HAP-1 (cell line): ENCODE results near the gene DLG2.

Source experiments
- DNase-seq, 2 experiments: peaks; one replicate each; pipeline ENCODE4 v3.0.0-alpha.2; 2016 to 2020; ENCODE audit warnings: low spot score in 2 of 2
- H3K27me3 ChIP-seq: fragments of 250-450 bp; sonication (Bioruptor Pico); 2 replicates; pipeline ENCODE4 v1.5.1; 2020; ENCODE audit warnings: low read depth, mild to moderate bottlenecking, moderate library complexity
- H3K36me3 ChIP-seq: fragments of 250-450 bp; sonication (Bioruptor Pico); replicated peaks from 2 replicates; pipeline ENCODE4 v1.5.1; 2020; ENCODE audit warnings: mild to moderate bottlenecking
- H3K4me1 ChIP-seq: fragments of 250-450 bp; sonication (Bioruptor Pico); 2 replicates; pipeline ENCODE4 v1.5.1; 2020; ENCODE audit warnings: mild to moderate bottlenecking
- H3K4me3 ChIP-seq: fragments of 250-450 bp; sonication (Bioruptor Pico); 2 replicates; pipeline ENCODE4 v1.5.1; 2020; ENCODE audit warnings: mild to moderate bottlenecking, moderate library complexity
- H3K9me3 ChIP-seq: fragments of 250-450 bp; sonication (Bioruptor Pico); 2 replicates; pipeline ENCODE4 v1.5.1; 2020; ENCODE audit warnings: mild to moderate bottlenecking, moderate library complexity
- in situ Hi-C: fragments of 300-500 bp; cut with MboI; formaldehyde crosslinking; loops from 3 replicates; pipeline ENCODE4 v1.14.3; 2020; ENCODE audit warnings: low sequenced_read_pairs, inconsistent platforms, mixed read lengths

DLG2 gene

DNA sequence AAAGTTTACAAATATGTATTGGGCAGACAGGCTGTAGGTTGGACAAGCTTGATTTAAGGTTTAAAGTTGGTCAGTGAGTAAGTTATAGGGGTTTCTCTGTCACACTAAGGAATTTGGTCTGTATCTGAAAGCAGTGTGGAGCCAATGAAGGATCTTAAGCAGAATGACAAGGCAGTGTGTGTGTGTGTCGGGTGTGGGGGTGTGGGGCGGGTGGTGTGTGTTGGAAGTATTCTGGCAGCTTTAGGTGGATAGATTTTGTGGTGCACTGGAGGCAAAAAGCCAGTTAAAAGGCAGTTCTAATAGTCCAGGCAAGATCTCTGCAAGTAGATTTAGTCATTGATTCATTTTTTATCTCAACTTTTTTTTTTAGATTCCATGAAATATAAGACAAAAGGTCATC is 1334.2 kb downstream of the DLG2 start:
- Histone ChIP-seq H3K27me3 (no peaks in the 10 kb centered on the region), H3K4me1 (no peaks in the 10 kb centered on the region), H3K9me3 (no peaks in the 10 kb centered on the region), H3K4me3 (no peak overlapping the region), H3K36me3 (no peaks in the 10 kb centered on the region)
- no peak for DNase-seq
- in situ Hi-C loops: no loop called here

DNA sequence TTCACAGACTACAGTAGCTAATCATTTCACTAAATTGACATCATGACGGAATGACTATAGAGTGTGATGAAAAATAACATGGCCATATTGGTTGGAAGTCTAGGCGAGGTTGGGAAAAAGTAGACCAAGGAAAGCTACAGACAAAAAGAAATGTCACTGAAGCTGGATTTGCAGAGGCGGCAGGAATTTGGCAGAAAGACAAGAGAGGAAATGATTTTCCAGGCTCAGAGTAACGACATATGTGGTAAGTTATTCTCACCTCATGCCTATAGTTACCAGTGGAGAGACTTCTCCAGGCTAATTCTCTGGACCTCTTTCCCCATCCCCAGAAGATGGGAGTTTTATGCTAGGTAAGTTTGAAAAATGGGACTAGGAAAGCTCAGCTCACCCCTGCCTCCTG is 1335.1 kb downstream of the DLG2 start:
- DNase-seq: no peak
- H3K4me3 ChIP-seq: no peak overlapping the region
- no peaks in the 10 kb centered on the region for H3K36me3 ChIP-seq
- in situ Hi-C loops: no loop called here
- no peaks in the 10 kb centered on the region for H3K4me1 ChIP-seq
- no peaks in the 10 kb centered on the region for H3K9me3 ChIP-seq
- H3K27me3 ChIP-seq: no peaks in the 10 kb centered on the region

DNA sequence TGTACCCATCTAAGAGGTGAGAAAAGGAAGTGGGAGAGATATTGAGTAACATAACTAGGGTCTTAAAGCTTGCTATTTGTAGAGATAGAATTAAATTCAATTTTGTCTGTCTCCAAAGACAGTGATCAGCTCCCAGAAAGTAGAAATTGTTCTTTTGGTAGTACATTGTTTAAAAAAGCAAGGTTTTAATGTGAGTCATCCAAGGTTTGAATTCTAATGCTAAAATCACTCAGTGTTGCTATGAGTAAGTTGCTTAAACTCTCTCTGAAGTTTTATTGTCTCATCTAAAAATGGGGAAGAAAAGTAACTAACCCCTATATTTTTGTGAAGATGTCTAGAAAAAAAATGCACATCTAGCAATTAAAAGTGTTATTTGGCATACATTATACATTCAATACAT is 1336.5 kb downstream of the DLG2 start:
- in situ Hi-C loops: no loop called here
- Histone ChIP-seq H3K4me3 (no peak overlapping the region), H3K9me3 (no peaks in the 10 kb centered on the region), H3K27me3 (no peaks in the 10 kb centered on the region), H3K4me1 (no peaks in the 10 kb centered on the region), H3K36me3 (no peaks in the 10 kb centered on the region)
- DNase-seq: no peak

DNA sequence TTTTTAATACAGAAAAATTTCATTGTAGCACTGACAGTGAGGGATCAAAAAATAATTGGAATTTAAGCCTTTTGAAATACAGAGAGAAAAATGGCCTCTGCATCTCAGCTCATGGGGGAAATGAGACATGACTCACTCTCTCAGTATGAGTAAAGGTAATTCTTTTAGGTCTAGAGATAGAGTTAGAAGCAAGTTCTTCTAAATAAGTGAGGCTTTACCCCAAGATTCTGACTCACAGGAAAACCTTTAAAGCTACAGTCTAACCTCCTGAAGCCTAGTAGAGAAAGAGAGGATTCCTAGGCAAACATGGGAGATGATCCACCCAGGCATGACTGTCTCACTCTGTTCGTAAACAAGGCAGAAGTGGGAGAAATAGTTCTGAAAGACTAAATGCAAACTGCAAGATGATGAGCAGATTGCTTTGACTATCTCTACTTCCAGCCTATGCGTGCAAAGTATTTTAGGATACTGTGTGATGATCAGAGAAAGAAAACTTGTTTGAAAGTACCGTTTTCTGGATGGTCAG is 1337.7 kb downstream of the DLG2 start:
- in situ Hi-C loops: no loop called here
- Histone ChIP-seq H3K27me3 (no peaks in the 10 kb centered on the region), H3K4me1 (no peaks in the 10 kb centered on the region), H3K4me3 (no peak overlapping the region), H3K9me3 (no peaks in the 10 kb centered on the region), H3K36me3 (no peaks in the 10 kb centered on the region)
- DNase-seq: no peak

DNA sequence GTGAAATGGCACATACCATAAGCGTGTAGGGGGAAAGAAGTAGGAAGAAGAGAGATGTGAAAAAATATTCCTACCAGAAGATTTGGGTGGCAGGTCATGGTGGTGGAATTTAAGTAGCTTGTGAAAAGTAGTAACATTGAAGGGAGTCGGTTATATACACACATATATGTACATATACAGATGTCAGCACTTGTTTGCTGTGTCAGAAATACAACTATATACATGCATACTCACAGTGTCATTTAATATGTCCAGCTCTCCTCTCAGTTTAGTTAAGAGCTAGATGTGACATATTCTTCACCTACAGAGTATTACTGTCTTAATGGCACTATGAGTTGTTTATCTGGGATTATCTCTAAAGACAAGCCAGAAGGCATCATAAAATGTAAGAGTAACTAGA is 1353.6 kb downstream of the DLG2 start:
- in situ Hi-C loops: no loop called here
- Histone ChIP-seq H3K27me3 (peaks cover 16% of the 10 kb centered on the region), H3K4me3 (no peak overlapping the region), H3K36me3 (no peaks in the 10 kb centered on the region), H3K9me3 (no peaks in the 10 kb centered on the region), H3K4me1 (no peaks in the 10 kb centered on the region)
- no peak for DNase-seq

DNA sequence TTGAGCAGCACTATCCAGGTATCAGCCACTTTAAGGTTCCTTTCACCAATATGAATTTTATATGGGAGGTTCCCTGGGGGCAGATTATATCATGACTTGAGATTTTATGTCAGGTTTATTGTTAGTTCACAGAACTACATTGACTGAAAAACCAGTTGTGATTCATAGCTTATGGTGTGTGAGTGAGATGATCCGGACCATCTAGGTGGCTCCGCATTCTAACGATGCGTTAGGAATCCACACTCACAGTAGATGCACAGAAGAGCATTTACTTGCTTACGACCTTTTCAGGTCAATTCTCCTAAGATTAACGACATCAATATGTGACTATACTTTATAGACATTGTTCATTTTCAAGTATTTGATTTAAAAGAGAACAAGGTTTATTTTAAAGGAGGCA is 1356.7 kb downstream of the DLG2 start:
- H3K36me3 ChIP-seq: no peaks in the 10 kb centered on the region
- in situ Hi-C loops: no loop called here
- H3K4me1 ChIP-seq: no peaks in the 10 kb centered on the region
- no peaks in the 10 kb centered on the region for H3K9me3 ChIP-seq
- peaks cover 29% of the 10 kb centered on the region for H3K27me3 ChIP-seq
- DNase-seq: no peak
- H3K4me3 ChIP-seq: no peak overlapping the region

DNA sequence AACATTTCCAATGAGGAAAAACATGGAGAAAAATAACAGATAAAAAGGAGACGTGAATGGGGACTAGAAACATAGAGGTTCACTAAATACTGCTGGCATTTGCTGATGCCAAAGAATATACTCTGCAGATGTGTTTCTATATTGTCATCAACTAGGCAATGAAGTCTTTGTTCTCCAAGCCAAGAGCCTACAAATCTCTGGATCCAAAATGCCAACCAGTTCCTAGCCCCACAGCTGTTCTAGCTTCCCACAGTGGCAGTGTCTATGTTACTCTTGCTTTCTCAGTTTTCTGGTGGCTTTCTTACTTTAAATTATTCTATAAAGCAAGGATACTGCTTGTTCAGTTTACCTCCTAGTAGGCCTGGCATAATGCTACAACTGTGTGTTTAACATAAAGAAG is 1363.1 kb downstream of the DLG2 start:
- H3K9me3 ChIP-seq: no peaks in the 10 kb centered on the region
- no peak for DNase-seq
- in situ Hi-C loops: loop anchor here (10.0 kb wide), 1 partner anchor 429 kb away; no protein-coding TSS in a partner anchor
- H3K27me3 ChIP-seq: peaks cover 20% of the 10 kb centered on the region
- H3K4me1 ChIP-seq: no peaks in the 10 kb centered on the region
- no peaks in the 10 kb centered on the region for H3K36me3 ChIP-seq
- no peak overlapping the region for H3K4me3 ChIP-seq

DNA sequence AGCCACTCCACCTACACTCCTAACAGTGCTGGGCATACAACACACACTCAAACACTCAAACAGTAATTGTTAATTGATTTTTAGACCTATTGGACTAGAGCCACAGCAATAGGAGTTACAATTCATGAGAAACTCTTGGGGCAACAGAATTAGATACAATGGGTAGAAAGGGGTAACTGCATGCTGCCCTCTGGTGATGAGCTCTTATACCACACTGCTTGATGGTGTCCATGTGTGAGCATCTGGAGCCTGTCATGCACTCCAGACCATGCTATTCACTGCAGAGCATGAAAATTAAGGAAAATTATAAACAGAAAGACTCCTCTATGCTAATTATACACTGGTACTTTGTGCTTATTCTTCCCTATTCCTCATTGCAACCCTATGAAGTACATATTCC is 1365.4 kb downstream of the DLG2 start:
- in situ Hi-C loops: loop anchor here (10.0 kb wide), 1 partner anchor 427 kb away; no protein-coding TSS in a partner anchor
- H3K4me1 ChIP-seq: no peaks in the 10 kb centered on the region
- no peaks in the 10 kb centered on the region for H3K9me3 ChIP-seq
- H3K27me3 ChIP-seq: peaks cover 9% of the 10 kb centered on the region
- no peaks in the 10 kb centered on the region for H3K36me3 ChIP-seq
- no peak overlapping the region for H3K4me3 ChIP-seq
- peak in 1 of 2 experiments; percentile 9 for DNase-seq

DNA sequence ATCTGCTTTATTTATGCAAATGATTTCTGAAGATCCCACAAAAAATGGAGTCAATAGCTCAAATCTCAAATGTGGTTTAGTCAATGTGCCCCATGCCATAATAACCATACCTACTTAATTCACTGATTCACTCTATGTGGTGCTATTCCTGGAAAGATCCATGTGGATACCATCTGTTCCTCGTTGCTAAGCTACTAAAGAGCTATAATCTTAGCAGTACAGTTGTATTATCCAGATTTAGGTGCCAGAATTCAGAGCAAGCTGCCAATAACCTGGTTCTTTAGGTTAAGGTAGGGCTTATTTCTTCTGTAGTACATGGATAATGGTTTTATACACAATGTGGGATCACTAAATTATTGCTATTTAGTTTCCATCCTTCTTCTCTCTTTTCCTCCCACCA is 1366.3 kb downstream of the DLG2 start:
- Histone ChIP-seq H3K27me3 (peaks cover 5% of the 10 kb centered on the region), H3K36me3 (no peaks in the 10 kb centered on the region), H3K4me1 (no peaks in the 10 kb centered on the region), H3K9me3 (no peaks in the 10 kb centered on the region), H3K4me3 (no peak overlapping the region)
- DNase-seq: no peak
- in situ Hi-C loops: loop anchor here (10.0 kb wide), 1 partner anchor 426 kb away; no protein-coding TSS in a partner anchor

DNA sequence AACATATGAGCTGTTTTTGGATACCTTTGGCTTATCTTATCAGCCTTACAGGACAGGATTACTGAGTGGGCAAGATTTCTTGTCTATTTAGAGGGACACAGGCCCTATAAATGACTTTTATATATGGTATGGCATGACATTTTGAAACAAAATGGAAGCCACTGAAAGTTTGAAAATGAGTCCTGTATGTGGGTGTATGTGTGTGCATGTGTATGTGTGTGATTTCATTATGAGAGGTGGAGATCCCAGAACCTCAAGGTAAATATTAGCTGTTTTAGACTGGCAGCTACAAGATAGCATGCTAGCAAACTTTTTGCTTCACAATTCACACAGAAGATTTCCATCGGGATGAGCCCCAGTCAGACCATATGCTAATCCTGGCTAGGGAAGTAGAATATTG is 1370.5 kb downstream of the DLG2 start:
- Histone ChIP-seq H3K36me3 (no peaks in the 10 kb centered on the region), H3K9me3 (no peaks in the 10 kb centered on the region), H3K4me1 (no peaks in the 10 kb centered on the region), H3K27me3 (no peaks in the 10 kb centered on the region), H3K4me3 (no peak overlapping the region)
- no peak for DNase-seq
- in situ Hi-C loops: no loop called here

DNA sequence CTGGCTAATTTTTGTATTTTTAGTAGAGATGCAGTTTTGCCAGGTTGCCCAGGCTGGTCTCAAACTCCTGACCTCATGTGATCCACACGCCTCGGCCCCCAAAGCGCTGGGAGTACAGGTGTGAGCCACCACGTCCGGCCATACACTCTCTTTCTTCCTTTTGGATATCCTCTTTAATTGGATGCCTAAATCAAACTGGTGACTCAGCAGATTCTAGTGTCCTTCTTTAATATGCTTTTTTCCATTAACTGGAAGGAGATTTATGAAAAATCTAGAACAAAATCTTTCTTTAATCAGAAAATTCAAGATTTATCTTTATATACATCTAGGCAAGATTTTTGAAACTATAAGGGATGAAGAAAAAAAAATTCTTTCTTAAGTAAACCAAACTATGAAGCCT is 1371.7 kb downstream of the DLG2 start:
- H3K36me3 ChIP-seq: no peaks in the 10 kb centered on the region
- no peaks in the 10 kb centered on the region for H3K4me1 ChIP-seq
- H3K27me3 ChIP-seq: no peaks in the 10 kb centered on the region
- in situ Hi-C loops: no loop called here
- no peaks in the 10 kb centered on the region for H3K9me3 ChIP-seq
- no peak for DNase-seq
- no peak overlapping the region for H3K4me3 ChIP-seq

DNA sequence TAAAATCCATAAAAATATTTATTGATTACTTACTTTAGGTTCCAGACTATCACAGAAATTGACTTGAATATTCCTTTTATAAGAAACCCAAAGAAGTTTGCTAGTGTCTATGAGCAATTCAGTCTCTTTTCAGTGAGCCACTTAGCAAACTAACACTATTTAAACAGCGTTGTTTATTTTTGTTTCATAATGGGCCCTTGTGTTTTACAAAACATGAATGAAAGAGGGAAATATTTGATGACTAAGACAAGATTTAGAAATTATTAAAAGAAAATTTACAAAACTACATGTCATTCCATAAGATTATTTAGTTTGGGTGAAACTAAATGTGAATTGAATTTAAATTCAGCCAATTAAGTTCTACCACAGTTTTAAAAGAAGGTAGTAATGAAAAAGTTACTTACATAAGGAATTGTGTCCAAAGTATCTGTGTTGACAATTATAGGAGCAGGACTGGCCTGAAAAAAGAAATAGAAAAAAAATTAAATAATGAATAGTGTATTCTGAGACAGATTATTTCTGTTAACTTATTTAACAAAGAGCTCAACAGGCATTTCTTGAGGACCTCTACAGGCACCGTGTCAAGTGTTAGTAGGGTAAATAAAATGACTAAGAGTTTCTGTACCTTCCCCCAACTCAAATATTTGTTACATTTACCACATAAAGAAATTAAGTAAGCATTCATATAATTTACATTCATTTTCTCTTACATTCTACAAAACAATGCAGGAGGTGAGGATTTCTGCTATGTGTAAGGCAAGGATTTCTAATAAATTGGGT is 1376.1 kb downstream of the DLG2 start:
- DNase-seq: no peak
- H3K4me3 ChIP-seq: no peak overlapping the region
- H3K36me3 ChIP-seq: no peaks in the 10 kb centered on the region
- H3K4me1 ChIP-seq: peaks cover 10% of the 10 kb centered on the region
- H3K27me3 ChIP-seq: peaks cover 7% of the 10 kb centered on the region
- no peaks in the 10 kb centered on the region for H3K9me3 ChIP-seq
- in situ Hi-C loops: no loop called here

DNA sequence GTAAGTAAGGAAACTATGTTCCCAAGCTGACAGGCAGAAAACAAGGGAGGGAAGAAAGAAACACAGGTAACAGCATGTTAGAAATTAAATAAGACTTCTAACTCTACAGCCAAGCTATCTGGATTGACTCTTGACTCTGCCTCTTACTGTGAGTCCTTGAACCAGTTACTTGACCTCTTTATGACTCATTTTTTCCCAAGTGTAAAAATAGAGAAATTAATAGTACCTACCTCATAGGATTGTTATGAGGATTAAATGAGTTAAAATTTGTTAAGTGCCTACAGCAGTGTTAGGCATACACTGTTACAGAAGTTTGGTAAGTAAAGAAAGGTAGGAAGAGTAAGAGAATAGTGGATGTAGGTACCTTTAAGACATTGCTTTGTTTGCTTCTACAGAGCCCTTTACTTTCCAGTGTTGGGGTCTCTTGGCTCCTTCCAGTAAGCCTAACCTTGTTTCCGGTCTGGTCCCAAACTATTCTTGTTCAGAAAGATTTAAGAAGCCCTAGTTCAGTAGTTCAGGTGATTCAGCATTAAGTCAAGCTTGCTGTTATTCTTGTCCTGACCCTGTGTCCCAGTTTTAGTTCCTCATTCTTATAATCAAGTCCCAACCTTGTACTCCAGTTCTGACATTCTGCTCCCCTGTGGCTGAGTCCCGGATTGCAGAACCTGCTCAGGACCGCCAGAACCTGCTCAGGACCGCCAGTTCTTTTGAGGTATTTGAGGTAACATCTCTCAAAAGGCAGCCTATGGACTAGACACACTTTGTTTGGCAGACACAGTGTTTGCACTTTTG is 1377.6 kb downstream of the DLG2 start:
- Histone ChIP-seq H3K27me3 (peaks cover 21% of the 10 kb centered on the region), H3K4me1 (peaks cover 10% of the 10 kb centered on the region), H3K36me3 (no peaks in the 10 kb centered on the region), H3K9me3 (no peaks in the 10 kb centered on the region), H3K4me3 (no peak overlapping the region)
- DNase-seq: no peak
- in situ Hi-C loops: no loop called here

DNA sequence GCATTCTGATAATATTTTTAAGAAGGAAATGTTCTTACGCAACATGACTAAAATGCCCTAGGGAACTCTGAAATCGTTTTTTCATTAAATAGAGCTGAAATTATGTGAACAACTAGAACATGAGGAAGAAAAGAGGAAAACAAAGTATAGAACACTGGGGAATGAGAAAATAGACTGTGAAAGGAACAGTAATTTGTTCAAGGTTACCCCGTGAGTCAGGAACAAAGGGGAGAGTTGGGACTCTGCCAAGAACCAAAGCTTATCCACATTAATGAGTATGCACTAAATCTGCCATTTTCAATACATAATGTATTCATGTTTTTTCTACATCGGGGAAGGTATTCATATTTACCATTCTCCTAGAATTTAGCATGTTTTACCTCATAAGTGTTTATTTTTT is 1379.2 kb downstream of the DLG2 start:
- H3K4me1 ChIP-seq: peaks cover 10% of the 10 kb centered on the region
- no peak overlapping the region for H3K4me3 ChIP-seq
- peaks cover 37% of the 10 kb centered on the region for H3K27me3 ChIP-seq
- H3K9me3 ChIP-seq: no peaks in the 10 kb centered on the region
- in situ Hi-C loops: no loop called here
- peak; percentile 88 to 89 for DNase-seq
- H3K36me3 ChIP-seq: no peaks in the 10 kb centered on the region
